Stomach (tissue), 4 donors: ENCODE results near the gene ATP5ME.

Experiments used
- POLR2A ChIP-seq, 4 donors: fragments of 450-650 bp; IDR thresholded peaks; one replicate each; pipeline ENCODE4 v1.6.1; 2016; ENCODE audit warnings: antibody characterized with exemption in 4 of 4, control low read depth in 2 of 4, mild to moderate bottlenecking in 1 of 4, moderate library complexity in 1 of 4
- POLR2AphosphoS5 ChIP-seq, 3 donors: sonication (generic); formaldehyde crosslinking; IDR thresholded peaks; one replicate each; pipeline ENCODE4 v1.6.1; 2016; ENCODE audit warnings: antibody characterized with exemption in 3 of 3
- TF ChIP-seq, protein P1 (sequence below), 7 experiments: fragments of 450-650 bp in 4 of 7; fragments of 200-600 bp in 3 of 7; sonication (generic) in 3 of 7; IDR thresholded peaks; one replicate each; pipeline ENCODE4 v1.5.1; 2016 to 2019; ENCODE audit warnings: antibody characterized with exemption in 7 of 7, control low read depth in 2 of 7, mild to moderate bottlenecking in 1 of 7

DNA sequence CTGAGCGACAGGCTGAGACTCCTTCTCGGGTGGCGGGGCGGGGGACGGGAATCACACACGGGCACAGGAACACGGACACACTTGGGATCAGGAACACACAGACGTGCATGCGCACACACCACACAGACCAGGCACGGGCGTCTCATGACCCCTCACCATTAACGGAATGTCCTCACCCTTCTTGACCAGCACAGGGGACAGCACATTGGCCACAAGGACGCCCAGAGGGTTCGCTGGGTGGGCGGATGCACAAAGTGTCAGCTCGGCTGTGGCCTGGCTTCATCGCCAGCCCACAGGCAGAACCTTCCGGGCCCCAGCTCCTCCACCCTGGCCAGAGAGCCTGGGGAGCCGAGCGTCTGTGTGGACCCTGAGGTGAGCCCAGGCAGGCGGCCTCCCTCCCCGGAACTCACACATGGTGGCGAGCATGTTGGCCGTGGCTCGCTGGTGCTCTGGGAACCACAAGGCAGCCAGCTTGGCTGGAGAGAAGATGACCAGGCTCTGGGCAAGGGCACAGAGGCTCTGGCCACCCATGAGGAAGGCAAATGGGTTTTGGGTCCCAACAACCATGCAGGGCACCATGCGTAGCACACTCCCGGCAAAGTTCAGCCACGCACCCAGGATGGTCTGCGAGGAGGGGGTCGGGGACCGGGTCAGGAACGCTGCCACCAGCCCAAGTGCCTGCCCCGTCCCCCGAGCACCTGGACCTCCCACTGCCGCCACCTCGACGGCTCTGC, 11.8 kb upstream of the ATP5ME start:
- TF ChIP-seq POLR2AphosphoS5 (IDR thresholded peaks at IDR 0.05) (no peak), POLR2A (IDR thresholded peaks at IDR 0.05) (no peak)
- TF ChIP-seq, protein P1, sequence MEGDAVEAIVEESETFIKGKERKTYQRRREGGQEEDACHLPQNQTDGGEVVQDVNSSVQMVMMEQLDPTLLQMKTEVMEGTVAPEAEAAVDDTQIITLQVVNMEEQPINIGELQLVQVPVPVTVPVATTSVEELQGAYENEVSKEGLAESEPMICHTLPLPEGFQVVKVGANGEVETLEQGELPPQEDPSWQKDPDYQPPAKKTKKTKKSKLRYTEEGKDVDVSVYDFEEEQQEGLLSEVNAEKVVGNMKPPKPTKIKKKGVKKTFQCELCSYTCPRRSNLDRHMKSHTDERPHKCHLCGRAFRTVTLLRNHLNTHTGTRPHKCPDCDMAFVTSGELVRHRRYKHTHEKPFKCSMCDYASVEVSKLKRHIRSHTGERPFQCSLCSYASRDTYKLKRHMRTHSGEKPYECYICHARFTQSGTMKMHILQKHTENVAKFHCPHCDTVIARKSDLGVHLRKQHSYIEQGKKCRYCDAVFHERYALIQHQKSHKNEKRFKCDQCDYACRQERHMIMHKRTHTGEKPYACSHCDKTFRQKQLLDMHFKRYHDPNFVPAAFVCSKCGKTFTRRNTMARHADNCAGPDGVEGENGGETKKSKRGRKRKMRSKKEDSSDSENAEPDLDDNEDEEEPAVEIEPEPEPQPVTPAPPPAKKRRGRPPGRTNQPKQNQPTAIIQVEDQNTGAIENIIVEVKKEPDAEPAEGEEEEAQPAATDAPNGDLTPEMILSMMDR (IDR thresholded peaks at IDR 0.05) = no peak
